Mucosa of descending colon (tissue), 3 donors: ENCODE data around the gene IPO9. TPM values are rescaled to one million over a fixed set of nuclear protein-coding genes. Genes with fewer than 3 reads are reported as not detected.

ENCODE experiments used
- ATAC-seq: fragments of 200-7000 bp; cut with Tn5 transposase; one replicate; pipeline ENCODE4 v1.9.1; 2020; ENCODE audit warnings: mild to moderate bottlenecking, moderate library complexity
- DNase-seq, 3 donors: peaks; one replicate each; pipeline ENCODE4 v3.0.0-alpha.2; 2020
- H3K36me3 ChIP-seq: fragments of 200-600 bp; one replicate; pipeline ENCODE4 v1.8.0; 2021; ENCODE audit warnings: low read depth, mild to moderate bottlenecking
- H3K4me1 ChIP-seq: fragments of 200-600 bp; one replicate; pipeline ENCODE4 v1.8.0; 2021; ENCODE audit warnings: low read depth, mild to moderate bottlenecking
- H3K4me3 ChIP-seq: fragments of 200-600 bp; one replicate; pipeline ENCODE4 v1.8.0; 2021; ENCODE audit warnings: mild to moderate bottlenecking
- H3K9me3 ChIP-seq: fragments of 200-600 bp; one replicate; pipeline ENCODE4 v1.8.0; 2021; ENCODE audit warnings: mild to moderate bottlenecking
- CTCF ChIP-seq: fragments of 200-600 bp; IDR thresholded peaks from one replicate; pipeline ENCODE4 v1.8.0; 2022; ENCODE audit warnings: antibody characterized with exemption, mild to moderate bottlenecking
- intact Hi-C, 2 donors: fragments of 100-400 bp; cut with DNase I in 1 of 2; cut with micrococcal nuclease in 1 of 2; formaldehyde crosslinking; loops; one replicate each; pipeline versions ENCODE4 v1.11.0 to v1.11.1; 2022; cut with DNase I, micrococcal nuclease
- total RNA-seq, 3 donors: library from RNA; stranded (reverse); fragmentation: NEBNext Ultra II Directional in 2 of 3; extraction: Animal tissue kit (Norgen Biotek cat#: 25700) in 2 of 3; gene quantifications; one replicate each; pipeline versions ENCODE4 v1.2.1 to v1.2.4, GENCODE V29; 2021 to 2023
- donor health status: DM: no; HTN: no; CAD: no; lungs with moderate emphysema.
- donor health status: DM: no; HTN: no; CAD: no.
- donor health status: DM: no; HTN: yes; CAD: no.

IPO9 gene
- total RNA-seq, 3 donors from 2014 or later = 25.9 to 33.9 (median 28.4) TPM

GRCh38 chr1:201874672-201875071 is 45.7 kb downstream of the IPO9 start:
- peaks cover 6% of the 10 kb centered on the region for H3K36me3 ChIP-seq
- TF ChIP-seq CTCF = no peak
- no peak for DNase-seq
- H3K4me1 ChIP-seq = no peaks in the 10 kb centered on the region
- no peak overlapping the region for H3K4me3 ChIP-seq
- no peak for ATAC-seq
- intact Hi-C loops = loop anchor here in 1 of 2 donors (5.0 kb wide), 1 partner anchor 98 kb away; no protein-coding TSS in a partner anchor
- H3K9me3 ChIP-seq = no peaks in the 10 kb centered on the region

GRCh38 chr1:201876148-201876818 is 47.3 kb downstream of the IPO9 start:
- no peaks in the 10 kb centered on the region for H3K4me1 ChIP-seq
- H3K36me3 ChIP-seq = no peaks in the 10 kb centered on the region
- intact Hi-C loops = loop anchor here in 1 of 2 donors (5.0 kb wide), 1 partner anchor 96 kb away; no protein-coding TSS in a partner anchor
- H3K4me3 ChIP-seq = no peak overlapping the region
- no peaks in the 10 kb centered on the region for H3K9me3 ChIP-seq
- TF ChIP-seq CTCF = no peak
- DNase-seq = peak in 1 of 3 donors; percentile 45
- ATAC-seq = peak; percentile 59

- intact Hi-C loops = loop anchor here in 1 of 2 donors (5.0 kb wide), 1 partner anchor 94 kb away; no protein-coding TSS in a partner anchor
- ATAC-seq (peak; percentile 79), DNase-seq (peak in 1 of 3 donors; percentile 67)
- peak; percentile 19 for TF ChIP-seq CTCF
- Histone ChIP-seq H3K36me3 (no peaks in the 10 kb centered on the region), H3K4me1 (no peaks in the 10 kb centered on the region), H3K9me3 (no peaks in the 10 kb centered on the region), H3K4me3 (no peak overlapping the region)
Measured at GRCh38 chr1:201877877-201878401, 49.0 kb downstream of the IPO9 start.

GRCh38 chr1:201880928-201881571 is 52.1 kb downstream of the IPO9 start:
- TF ChIP-seq CTCF = no peak
- ATAC-seq (no peak), DNase-seq (no peak)
- Histone ChIP-seq H3K4me1 (no peaks in the 10 kb centered on the region), H3K36me3 (no peaks in the 10 kb centered on the region), H3K4me3 (no peak overlapping the region), H3K9me3 (no peaks in the 10 kb centered on the region)
- intact Hi-C loops = loop anchor here in 1 of 2 donors (5.0 kb wide), 1 partner anchor 91 kb away; no protein-coding TSS in a partner anchor

- no peak for TF ChIP-seq CTCF
- intact Hi-C loops = loop anchor here in 1 of 2 donors (5.0 kb wide), 1 partner anchor 91 kb away; no protein-coding TSS in a partner anchor
- Histone ChIP-seq H3K4me1 (no peaks in the 10 kb centered on the region), H3K36me3 (no peaks in the 10 kb centered on the region), H3K9me3 (no peaks in the 10 kb centered on the region), H3K4me3 (no peak overlapping the region)
- DNase-seq (no peak), ATAC-seq (no peak)
Measured at GRCh38 chr1:201881617-201882016, 52.7 kb downstream of the IPO9 start.
